ENCODE measurements around the gene JAK1.

GRCh38 chr1:64908575-64908974, 57.8 kb downstream of the JAK1 start:
- no peak for TF ChIP-seq CTCF (IDR thresholded peaks at IDR 0.05)
- TF ChIP-seq POLR2A (IDR thresholded peaks at IDR 0.05) = no peak
